ENCODE data around the gene USP32. TPM values are rescaled to one million over a fixed set of nuclear protein-coding genes. Genes with fewer than 3 reads are reported as not detected.
"Not testable (repeated sequence)": the region's sequence is repeated elsewhere in the genome, so short reads cannot be mapped to it uniquely, and the experiment has no call there.

The USP32 gene
- total RNA-seq, 1 donor from 2014 or later, result 90.1 TPM

DNA sequence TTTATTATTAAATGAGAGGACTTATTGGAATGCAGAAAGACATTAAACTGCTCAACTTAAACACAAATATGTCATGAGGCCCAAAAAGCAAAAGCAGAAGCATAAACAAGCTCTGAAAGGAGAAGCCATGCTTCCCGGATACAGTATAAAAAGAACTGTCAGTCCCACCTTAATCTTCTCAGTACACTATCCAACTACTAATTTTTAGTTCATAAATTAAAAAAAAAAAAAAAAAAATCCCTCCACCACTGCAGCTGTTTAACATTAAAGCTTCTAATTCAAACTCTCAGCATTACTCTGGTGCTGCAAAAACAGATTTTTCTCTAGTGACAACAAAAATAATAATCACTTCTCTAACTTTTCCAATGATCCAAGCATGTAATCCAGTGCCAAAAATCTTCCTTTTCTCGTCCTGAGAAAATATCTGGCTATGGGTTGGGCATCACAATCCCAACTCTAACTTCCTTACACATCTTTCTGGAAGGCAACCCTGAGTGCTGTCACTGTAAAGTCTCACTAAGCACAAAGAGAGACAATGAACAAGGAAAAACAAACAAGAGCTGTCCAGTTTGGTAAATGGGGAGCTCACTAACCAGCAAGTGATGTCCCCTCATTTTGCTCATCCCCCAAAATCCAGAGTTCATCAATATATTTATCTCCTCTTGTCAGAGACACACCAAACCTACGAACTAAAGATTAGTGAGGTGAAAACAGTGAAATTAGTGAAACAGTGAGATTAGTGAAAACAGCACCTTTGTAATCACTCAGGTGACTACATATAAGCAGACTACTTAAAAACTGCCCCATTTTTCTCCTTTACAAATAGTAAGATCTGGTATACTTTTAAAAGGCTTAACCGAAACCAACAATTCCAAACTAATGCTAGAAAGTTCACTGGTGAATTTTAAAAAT is 5.5 kb downstream of the USP32 start:
- ATAC-seq (no peak), DNase-seq (ENCODE audit: low spot score) (no peak)
- intact Hi-C loops (cut with DNase I), result no loop called here

DNA sequence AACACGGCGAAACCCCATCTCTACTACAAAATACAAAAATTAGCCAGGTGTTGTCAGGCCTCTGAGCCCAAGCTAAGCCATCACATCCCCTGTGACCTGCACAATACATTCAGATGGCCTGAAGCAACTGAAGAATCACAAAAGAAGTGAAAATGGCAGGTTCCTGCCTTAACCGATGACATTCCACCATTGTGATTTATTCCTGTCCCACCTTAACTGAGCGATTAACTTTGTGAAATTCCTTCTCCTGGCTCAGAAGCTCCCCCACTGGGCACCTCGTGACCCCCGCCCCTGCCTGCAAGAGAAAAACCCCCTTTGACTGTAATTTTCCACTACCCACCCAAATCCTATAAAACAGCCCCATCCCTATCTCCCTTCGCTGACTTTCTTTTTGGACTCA is 7.0 kb downstream of the USP32 start:
- intact Hi-C loops (cut with DNase I); ATAC-seq; DNase-seq (ENCODE audit: low spot score): not testable (repeated sequence)

DNA sequence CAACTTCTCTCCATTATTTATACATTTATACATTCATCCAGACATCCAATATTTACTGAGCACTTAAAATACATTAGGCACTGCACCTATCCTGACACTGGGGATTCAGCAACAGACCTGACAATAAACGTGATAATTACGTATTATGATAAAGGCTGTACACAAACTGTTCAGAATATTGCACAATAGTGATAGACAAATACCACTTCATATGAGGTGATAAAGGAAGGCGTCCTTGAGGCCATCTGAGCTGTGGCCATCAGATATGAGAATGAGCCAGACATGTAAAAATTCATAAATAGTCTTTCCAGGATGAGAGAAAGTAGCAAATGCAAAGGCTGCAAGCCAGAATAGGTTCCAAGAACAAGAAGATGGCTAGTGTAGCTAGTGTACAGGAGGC is 8.6 kb downstream of the USP32 start:
- intact Hi-C loops (cut with DNase I), result no loop called here
- ATAC-seq, result no peak
- DNase-seq (ENCODE audit: low spot score), result no peak

DNA sequence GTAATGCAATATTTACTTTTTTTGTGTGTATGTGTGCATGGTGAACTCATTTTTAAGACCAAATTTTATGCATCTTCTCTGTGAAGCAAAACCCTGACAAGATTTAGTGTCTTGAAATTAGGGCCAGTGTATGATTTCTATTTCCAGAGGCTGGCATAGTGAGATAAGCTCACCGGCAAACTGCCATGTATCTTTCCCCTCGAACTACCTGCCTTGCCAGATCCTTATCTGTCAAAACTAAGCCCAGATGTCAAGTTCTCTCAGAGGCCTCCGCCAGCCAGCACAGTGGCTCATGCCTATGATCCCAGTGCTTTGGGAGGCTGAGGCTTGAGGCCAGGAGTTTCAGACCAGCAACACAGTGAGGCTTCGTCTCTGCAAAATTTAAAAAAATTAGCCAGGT is 10.0 kb downstream of the USP32 start:
- intact Hi-C loops (cut with DNase I), result no loop called here
- ATAC-seq (no peak), DNase-seq (ENCODE audit: low spot score) (no peak)

DNA sequence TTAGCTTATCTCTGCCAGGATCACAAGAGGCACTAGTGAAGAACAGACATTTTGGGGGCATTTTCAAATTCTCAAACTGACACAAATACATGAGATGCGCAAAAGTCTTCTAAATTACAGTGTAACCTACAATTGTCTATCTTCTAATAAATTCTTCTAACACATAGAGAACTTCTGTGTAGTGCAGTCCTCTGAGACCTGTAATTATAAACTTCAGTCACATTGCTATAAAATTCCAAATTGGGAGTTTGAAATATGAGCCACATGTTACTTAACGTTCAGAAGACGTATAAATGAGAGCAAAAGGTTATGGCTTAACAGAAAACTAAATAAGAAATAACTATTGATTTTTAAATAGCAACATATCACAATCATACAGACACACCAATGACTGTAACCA is 12.5 kb downstream of the USP32 start:
- ATAC-seq; DNase-seq (ENCODE audit: low spot score); intact Hi-C loops (cut with DNase I): not testable (repeated sequence)

DNA sequence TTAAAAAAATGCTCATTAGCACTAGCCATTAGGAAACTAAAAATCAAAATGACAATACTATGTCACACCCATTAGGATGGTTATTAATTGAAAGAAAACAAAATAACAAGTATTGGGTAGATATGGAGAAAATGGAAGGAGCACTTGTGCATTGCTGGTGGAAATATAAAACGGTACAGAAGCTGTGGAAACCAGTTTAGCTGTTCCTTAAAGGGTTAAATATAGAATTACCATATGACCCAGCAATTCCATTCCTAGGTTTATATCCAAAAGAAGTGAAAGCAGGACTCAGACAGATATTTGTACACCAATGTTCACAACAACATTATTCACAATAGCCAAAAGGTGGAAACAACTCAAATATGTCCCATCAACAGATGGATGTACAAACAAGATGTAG is 13.7 kb downstream of the USP32 start:
- DNase-seq (ENCODE audit: low spot score); intact Hi-C loops (cut with DNase I); ATAC-seq: not testable (repeated sequence)

DNA sequence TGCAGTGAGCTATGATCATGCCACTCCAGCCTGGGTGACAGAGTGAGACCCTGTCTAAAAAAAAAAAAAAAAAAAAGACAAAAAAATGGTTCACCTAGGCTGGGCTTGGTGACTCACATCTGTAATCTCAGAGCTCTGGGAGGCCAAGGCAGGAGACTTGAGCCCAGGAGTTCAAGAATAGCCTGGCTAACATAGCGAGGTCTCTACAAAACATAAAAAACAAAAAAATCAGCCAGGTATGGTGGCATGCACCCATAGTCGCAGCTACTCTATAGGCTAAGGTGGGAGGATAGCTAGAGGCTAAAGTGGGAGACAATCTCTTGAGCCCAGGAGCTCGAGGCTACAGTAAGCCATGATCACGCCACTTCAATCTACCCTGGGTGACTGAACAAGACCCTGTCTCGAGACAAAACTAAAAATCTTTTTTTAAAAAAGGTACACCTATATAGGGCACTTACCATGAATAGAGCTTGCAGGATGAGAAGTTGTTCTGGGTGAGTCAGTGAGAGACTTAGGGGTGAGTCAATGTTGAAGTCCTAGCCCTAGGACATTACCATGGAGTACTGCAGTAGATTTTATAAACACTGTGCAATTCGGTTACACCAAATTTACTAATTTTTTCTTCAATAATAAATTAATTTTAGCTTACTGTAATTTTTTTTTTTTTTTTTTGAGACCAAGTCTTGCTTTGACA is 19.0 kb downstream of the USP32 start:
- intact Hi-C loops (cut with DNase I), result no loop called here
- DNase-seq (ENCODE audit: low spot score), result no peak
- no peak for ATAC-seq

DNA sequence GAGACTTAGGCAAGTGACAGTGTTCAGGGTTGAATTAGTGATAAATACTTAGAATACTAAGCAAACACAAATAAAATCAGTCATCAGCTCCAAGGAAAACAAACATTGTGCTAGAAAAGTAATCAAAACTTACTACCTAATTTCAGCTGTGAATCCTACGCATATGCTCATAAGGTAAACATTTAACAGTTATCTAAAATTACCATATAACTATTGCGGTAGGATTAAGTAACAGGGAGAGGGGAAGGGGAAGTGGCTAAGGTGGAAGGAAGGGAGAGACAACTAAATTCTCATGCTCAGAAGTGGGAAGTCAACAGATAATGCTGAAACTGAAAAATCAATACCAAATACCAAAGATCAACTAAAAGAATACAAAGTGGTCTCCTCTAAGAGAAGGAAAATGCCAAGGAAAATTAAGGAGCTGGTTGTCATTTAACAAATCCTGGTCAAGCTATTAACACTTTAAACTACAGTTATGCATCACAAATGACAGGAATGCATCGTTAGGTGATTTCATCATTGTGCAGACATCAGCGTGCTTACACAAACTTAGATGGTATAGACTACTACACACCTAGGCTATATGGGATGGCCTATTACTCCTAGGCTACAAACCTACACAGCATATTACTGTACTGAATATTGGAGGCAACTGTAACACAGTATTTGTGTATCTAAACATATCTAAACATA is 20.0 kb downstream of the USP32 start:
- intact Hi-C loops (cut with DNase I), result no loop called here
- ATAC-seq, result no peak

DNA sequence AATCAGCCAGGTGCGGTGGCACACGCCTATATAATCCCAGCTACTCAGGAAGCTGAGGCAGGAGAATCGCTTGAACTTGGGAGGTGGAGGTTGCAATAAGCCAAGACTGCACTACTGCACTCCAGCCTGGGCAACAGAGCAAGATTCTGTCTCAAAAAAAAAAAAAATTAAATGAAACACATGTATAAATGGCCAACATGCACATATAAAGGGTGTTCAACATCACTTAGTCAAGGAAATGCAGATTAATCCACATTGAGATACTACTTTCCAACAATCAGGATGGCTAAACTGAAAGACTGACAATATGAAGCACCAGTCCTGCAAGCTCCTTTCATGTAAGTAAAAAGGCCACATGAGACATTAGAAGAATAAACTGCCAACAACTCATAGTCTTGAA is 20.5 kb downstream of the USP32 start:
- intact Hi-C loops (cut with DNase I), result no loop called here
- DNase-seq (ENCODE audit: low spot score) (no peak), ATAC-seq (no peak)

More for the DNA sequence above, 20.0 kb downstream of the USP32 start:
- no peak for DNase-seq (ENCODE audit: low spot score)

DNA sequence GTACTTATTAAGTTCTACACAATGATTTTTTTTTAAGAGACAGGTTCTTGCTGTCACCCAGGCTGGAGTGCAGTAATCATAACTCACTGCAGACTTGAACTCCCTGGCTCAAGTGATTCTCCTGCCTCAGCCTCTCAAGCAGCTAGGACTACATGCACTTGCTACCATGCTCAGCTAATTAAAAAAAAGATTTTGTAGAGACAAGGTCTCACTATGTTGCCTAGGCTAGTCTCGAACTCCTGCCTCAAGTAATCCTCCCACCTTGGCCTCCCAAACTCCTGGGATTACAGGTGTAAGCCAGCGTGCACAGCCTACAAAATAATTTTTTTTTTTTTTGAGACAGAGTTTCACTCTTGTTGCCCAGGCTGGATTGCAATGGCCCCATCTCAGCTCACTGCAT is 22.2 kb downstream of the USP32 start:
- intact Hi-C loops (cut with DNase I), result no loop called here

DNA sequence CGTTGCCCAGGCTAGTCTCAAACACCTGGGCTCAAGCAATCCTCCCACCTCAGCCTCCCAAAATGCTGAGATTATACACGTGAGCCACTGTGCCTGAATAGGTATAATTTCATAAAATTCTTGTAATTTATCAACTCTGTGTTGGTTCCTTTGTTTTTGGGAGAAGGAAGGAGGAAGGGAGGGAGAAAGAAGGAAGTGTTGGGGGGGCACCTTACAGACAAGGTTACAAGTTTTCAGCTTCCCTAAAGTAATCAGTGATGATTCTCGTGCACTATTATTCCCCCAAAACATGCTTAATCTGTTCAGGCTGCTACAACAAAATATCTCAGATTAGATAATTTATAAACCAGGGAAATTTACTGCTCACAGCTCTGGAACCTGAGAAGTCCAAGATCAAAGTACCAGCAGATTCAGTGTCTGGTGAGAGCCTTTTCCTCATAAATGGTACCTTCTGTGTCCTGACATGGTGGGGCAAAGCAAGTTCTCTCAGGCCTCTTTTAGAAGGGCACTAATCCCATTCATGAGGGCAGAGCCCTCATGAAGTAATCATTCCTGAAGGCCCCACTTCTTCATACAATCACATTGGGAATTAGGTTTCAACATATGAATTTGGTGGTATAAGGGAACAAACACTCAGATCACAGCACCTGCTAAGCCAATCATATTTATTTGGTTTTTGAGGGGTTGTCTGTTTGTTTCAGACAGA is 28.1 kb downstream of the USP32 start:
- intact Hi-C loops (cut with DNase I), result no loop called here
- DNase-seq (ENCODE audit: low spot score), result no peak
- ATAC-seq, result no peak

More for the DNA sequence above, 22.2 kb downstream of the USP32 start:
- DNase-seq (ENCODE audit: low spot score) (no peak), ATAC-seq (no peak)

DNA sequence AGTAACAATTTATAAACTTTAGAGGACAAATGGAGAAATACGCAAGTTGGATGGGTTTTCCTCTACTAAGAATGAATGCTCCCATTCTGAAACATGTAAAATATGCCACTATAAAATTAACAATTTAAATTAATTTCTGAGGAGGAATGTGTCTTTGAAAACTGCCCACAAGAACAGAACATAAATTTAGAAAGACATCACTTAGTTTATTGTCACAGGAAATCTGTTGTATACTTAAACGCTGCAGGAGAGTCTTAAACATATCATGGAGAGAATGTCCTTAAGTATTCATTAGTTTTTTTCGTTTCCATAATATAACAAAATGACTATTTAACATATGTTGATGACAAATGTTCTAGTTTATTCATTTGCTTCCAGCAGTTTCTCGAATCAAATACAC is 29.6 kb downstream of the USP32 start:
- intact Hi-C loops (cut with DNase I), result no loop called here
- DNase-seq (ENCODE audit: low spot score) (no peak), ATAC-seq (no peak)

DNA sequence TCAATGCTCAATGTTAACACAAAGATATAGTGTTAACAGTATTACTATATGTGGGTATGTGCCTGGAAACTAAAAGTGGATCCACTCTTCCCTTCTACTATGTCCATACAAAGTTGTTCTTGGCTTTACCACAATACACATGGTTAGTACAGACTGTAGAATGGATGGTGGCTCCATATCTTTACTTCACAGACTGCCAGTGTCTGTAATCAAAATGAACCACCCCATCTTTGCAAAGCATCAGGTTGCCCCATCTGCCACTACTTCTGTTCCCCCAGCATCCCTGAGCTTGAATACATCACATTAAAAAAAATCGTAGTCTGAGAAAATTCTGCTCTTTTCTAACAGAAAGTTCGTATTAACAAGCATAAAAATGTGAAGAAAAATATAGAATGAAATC is 30.0 kb downstream of the USP32 start:
- no peak for DNase-seq (ENCODE audit: low spot score)
- ATAC-seq, result no peak
- intact Hi-C loops (cut with DNase I), result no loop called here

DNA sequence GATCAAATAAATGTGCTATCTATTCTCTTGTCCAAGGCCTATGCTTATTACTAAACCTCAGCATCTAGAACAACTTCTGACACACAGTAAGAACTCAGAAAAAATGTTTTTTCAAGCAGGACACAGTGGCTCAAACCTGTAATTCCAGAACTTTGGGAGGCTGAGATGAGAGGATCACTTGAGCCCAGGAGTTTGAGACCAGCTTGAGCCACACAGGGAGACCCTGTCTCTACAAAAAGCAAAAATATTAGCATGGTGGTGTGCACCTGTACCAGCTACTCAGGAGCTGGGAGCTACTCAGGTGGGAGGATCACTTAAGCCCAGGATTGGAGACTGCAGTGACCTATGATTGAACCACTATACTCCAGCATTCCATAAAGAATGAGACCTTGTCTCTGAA is 32.5 kb downstream of the USP32 start:
- no peak for ATAC-seq
- intact Hi-C loops (cut with DNase I), result no loop called here
- DNase-seq (ENCODE audit: low spot score), result no peak

DNA sequence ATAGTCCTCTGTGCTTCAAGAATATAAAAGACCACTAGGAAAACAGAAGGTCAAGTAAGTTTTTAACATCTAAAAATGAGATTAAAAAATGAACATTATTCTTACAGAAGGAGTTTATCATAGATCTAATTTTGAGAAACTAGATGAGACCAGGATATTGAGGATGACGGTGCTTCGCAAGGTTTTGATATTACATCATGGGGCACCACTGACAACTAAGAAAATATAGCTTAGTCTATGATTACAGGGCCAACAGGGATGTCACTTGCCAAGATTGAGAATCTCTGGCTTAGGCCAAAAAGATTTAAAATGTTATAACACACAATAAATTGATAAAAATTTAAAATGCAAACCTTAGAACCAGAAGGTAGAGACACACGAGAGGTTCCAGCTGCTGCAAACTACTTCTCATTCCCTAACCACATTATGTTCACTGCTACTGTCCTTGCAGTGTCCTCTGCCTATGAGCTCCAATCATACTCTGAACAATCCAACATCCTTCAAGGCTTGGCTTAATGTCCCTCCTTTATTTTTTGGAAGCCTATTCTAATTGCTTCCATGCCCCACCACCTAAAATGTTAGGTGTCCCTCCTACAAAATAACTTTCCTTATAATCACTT is 33.2 kb downstream of the USP32 start:
- no peak for ATAC-seq
- no peak for DNase-seq (ENCODE audit: low spot score)
- intact Hi-C loops (cut with DNase I), result no loop called here

DNA sequence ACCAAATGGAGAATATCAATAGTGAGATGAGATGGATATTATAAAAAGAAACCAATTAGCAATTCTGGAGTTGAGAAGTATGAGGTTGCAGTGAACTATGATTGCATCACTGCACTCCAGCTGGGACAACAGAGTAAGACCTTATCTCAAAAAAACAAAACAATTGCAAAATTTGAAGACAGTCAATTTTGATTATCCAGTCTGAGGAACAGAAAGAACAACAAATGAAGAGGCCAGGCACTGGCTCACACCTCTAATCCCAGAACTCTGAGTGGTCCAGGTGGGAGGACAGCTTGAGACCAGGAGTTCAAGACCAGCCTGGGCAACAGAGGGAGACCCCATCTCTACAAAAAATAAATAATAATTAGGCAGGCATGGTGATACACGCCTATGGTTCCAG is 35.0 kb downstream of the USP32 start:
- DNase-seq (ENCODE audit: low spot score), result no peak
- intact Hi-C loops (cut with DNase I), result no loop called here
- peak; percentile 63 for ATAC-seq

DNA sequence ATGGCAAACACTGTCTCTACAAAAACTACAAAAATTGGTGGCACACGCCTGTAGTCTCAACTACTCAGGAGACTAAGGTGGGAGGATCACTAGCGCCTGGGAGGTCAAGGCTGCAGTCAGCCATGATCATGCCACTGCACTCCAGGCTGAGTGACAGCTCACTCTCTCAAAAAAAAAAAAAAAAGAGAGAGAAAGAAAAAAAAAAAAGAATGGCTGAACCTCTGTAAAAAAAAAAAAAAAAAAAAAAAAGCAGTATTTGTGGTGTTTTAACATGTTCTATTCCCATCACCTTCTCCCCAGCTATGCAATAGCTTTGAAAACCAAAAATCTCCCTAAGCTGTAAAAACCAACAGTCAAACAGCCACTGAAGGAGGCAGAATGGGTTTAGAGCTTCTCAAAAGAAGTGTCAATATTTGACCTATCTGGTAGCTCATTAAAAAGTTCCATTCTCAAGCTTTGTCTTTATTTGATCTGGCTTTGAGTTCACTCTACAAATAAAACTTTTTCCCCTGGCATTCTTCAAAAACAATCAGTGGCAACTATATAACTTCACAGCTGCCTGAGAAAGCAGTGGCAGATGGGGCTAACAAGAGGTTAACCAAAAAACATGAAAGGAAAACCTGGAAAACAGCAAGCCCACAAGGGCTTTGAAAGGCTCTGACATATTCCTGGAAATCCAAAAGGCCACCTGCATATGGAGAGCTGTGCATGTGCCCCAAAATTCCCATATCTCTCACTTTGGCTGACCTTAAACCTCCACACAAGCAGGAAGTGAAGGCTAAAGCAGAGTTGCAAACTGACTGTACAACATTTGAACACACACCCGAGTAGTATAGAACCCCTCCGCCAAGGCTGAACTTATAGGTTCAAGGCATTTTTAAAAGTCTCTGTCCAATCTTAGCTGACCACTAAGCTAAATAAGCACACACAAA is 36.0 kb downstream of the USP32 start:
- ATAC-seq, result no peak
- intact Hi-C loops (cut with DNase I), result no loop called here
- no peak for DNase-seq (ENCODE audit: low spot score)

DNA sequence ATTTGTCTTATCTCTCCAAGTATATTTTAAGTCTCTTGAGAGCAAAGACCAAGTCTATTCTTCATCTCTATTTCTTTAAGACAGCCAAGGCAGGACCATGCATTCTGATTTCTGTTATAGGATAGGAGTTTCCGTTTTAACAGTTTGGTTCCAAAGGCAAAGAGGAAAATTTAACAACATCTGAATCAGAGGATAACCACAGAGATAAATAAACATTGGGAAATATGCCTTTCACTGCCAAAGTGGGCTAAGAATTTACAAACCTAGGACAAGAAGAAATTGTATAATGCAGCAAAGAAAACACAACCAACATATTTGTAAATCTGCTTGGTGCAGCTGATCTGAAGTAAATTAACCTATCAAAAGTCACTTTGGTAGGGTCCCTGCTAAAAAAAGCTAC is 37.7 kb downstream of the USP32 start:
- DNase-seq (ENCODE audit: low spot score), result no peak
- ATAC-seq, result peak; percentile 80
- intact Hi-C loops (cut with DNase I), result no loop called here

Data from sciatic nerve (tissue), 2 donors.